H9 (cell line): Measurements from ENCODE around the gene DTNB. TPM values are rescaled to one million over a fixed set of nuclear protein-coding genes. Genes with fewer than 3 reads are reported as not detected.

ENCODE experiments used
- DNase-seq: peaks from one replicate; pipeline ENCODE4 v3.0.0-alpha.2; 2017
- H2AFZ ChIP-seq: one replicate; pipeline ENCODE4 v1.6.1; 2013; ENCODE audit warnings: mild to moderate bottlenecking, low read length, control low read depth, moderate library complexity
- H2AK5ac ChIP-seq: 2 replicates; pipeline ENCODE4 v1.6.1; 2013; ENCODE audit warnings: low read length, control low read depth, mixed read lengths; ENCODE audit not compliant: insufficient read length
- H2BK120ac ChIP-seq: one replicate; pipeline ENCODE4 v1.6.1; 2013; ENCODE audit warnings: low read depth, mild to moderate bottlenecking, low read length, control low read depth, inconsistent platforms; ENCODE audit not compliant: poor library complexity, severe bottlenecking
- H2BK12ac ChIP-seq: 2 replicates; pipeline ENCODE4 v1.6.1; 2013; ENCODE audit warnings: low read length, control low read depth, mixed read lengths, low read depth; ENCODE audit not compliant: insufficient read length
- H2BK15ac ChIP-seq: 2 replicates; pipeline ENCODE4 v1.6.1; 2013; ENCODE audit warnings: low read depth, low read length, control low read depth
- H2BK20ac ChIP-seq: one replicate; pipeline ENCODE4 v1.6.1; 2013; ENCODE audit warnings: low read depth, mild to moderate bottlenecking, low read length, control low read depth, inconsistent platforms; ENCODE audit not compliant: poor library complexity, severe bottlenecking
- H2BK5ac ChIP-seq: 2 replicates; pipeline ENCODE4 v1.6.1; 2013; ENCODE audit warnings: low read length, control low read depth, mixed read lengths; ENCODE audit not compliant: insufficient read length
- H3K14ac ChIP-seq: 2 replicates; pipeline ENCODE4 v1.6.1; 2013; ENCODE audit warnings: low read length, control low read depth; ENCODE audit not compliant: insufficient read depth
- H3K18ac ChIP-seq: 2 replicates; pipeline ENCODE4 v1.6.1; 2013; ENCODE audit warnings: low read depth, mild to moderate bottlenecking, mixed read lengths, low read length, control low read depth; ENCODE audit not compliant: insufficient read length
- H3K23ac ChIP-seq: 2 replicates; pipeline ENCODE4 v1.6.1; 2013; ENCODE audit warnings: low read length, control low read depth, mixed read lengths, low read depth; ENCODE audit not compliant: insufficient read length
- H3K23me2 ChIP-seq: 2 replicates; pipeline ENCODE4 v1.6.1; 2013; ENCODE audit warnings: low read depth, mild to moderate bottlenecking, mixed read lengths, low read length, control low read depth; ENCODE audit not compliant: insufficient read length, poor library complexity, severe bottlenecking
- H3K27ac ChIP-seq: 2 replicates; pipeline ENCODE4 v1.5.1; 2013; ENCODE audit warnings: low read length, control low read depth, mixed read lengths, low read depth; ENCODE audit not compliant: insufficient read length
- H3K27me3 ChIP-seq: 2 replicates; pipeline ENCODE4 v1.6.1; 2013; ENCODE audit warnings: low read length, control low read depth, inconsistent platforms; ENCODE audit not compliant: insufficient read depth
- H3K4ac ChIP-seq: 2 replicates; pipeline ENCODE4 v1.6.1; 2013; ENCODE audit warnings: low read depth, mild to moderate bottlenecking, control low read depth, inconsistent platforms, low read length, moderate library complexity
- H3K4me1 ChIP-seq: 2 replicates; pipeline ENCODE4 v1.6.1; 2013; ENCODE audit warnings: low read length, control low read depth, inconsistent platforms; ENCODE audit not compliant: insufficient read depth
- H3K4me2 ChIP-seq: 2 replicates; pipeline ENCODE4 v1.6.1; 2013; ENCODE audit warnings: low read length, control low read depth, mixed read lengths; ENCODE audit not compliant: insufficient read length, insufficient read depth
- H3K56ac ChIP-seq: 2 replicates; pipeline ENCODE4 v1.6.1; 2013; ENCODE audit warnings: low read depth, mild to moderate bottlenecking, mixed read lengths, low read length, control low read depth; ENCODE audit not compliant: insufficient read length
- H3K79me1 ChIP-seq: 2 replicates; pipeline ENCODE4 v1.6.1; 2013; ENCODE audit warnings: low read depth, mild to moderate bottlenecking, moderate library complexity, low read length, control low read depth, inconsistent platforms; ENCODE audit not compliant: insufficient read depth, poor library complexity, severe bottlenecking
- H3K79me2 ChIP-seq: 2 replicates; pipeline ENCODE4 v1.6.1; 2013; ENCODE audit warnings: low read length, control low read depth, inconsistent platforms; ENCODE audit not compliant: insufficient read depth
- H3K9ac ChIP-seq: 2 replicates; pipeline ENCODE4 v1.6.1; 2013; ENCODE audit warnings: low read length, control low read depth, mixed read lengths; ENCODE audit not compliant: insufficient read length; ENCODE audit errors: extremely low read depth
- H3K9me3 ChIP-seq: one replicate; pipeline ENCODE4 v1.6.1; 2013; ENCODE audit warnings: low read depth, low read length, inconsistent platforms; ENCODE audit not compliant: control insufficient read depth
- H3T11ph ChIP-seq: one replicate; pipeline ENCODE4 v1.6.1; 2013; ENCODE audit warnings: mild to moderate bottlenecking, low read length, control low read depth, inconsistent platforms
- H4K20me1 ChIP-seq: one replicate; pipeline ENCODE4 v1.6.1; 2013; ENCODE audit not compliant: control insufficient read depth, insufficient read length, insufficient read depth
- H4K5ac ChIP-seq: 2 replicates; pipeline ENCODE4 v1.6.1; 2013; ENCODE audit warnings: low read depth, mild to moderate bottlenecking, mixed read lengths, low read length, control low read depth; ENCODE audit not compliant: insufficient read length
- H4K8ac ChIP-seq: replicated peaks from 2 replicates; pipeline ENCODE4 v1.6.1; 2013; ENCODE audit warnings: low read length, control low read depth, mixed read lengths, low read depth; ENCODE audit not compliant: insufficient read length
- H4K91ac ChIP-seq: 2 replicates; pipeline ENCODE4 v1.6.1; 2013; ENCODE audit warnings: low read depth, mild to moderate bottlenecking, moderate library complexity, mixed read lengths, low read length, control low read depth; ENCODE audit not compliant: insufficient read length
- H3K27ac Mint-ChIP-seq, 3 experiments: 2 replicates in 2 of 3; 3 replicates in 1 of 3; pipeline ENCODE4 v1.8.0; 2020 to 2021; ENCODE audit warnings: mixed read lengths in 3 of 3, mild to moderate bottlenecking in 1 of 3, moderate library complexity in 1 of 3
- H3K27me3 Mint-ChIP-seq: 2 replicates; pipeline ENCODE4 v1.8.0; 2021; ENCODE audit warnings: low read depth, mild to moderate bottlenecking, moderate library complexity, mixed read lengths
- H3K36me3 Mint-ChIP-seq, 3 experiments: 2 replicates in 2 of 3; 3 replicates in 1 of 3; pipeline ENCODE4 v1.8.0; 2020 to 2021; ENCODE audit warnings: low read depth in 3 of 3, mixed read lengths in 3 of 3; ENCODE audit not compliant: insufficient read depth in 1 of 3
- H3K4me1 Mint-ChIP-seq, 2 experiments: 2 replicates each; pipeline ENCODE4 v1.8.0; 2020; ENCODE audit warnings: mixed read lengths in 2 of 2
- H3K4me3 Mint-ChIP-seq, 2 experiments: 2 replicates in 1 of 2; 3 replicates in 1 of 2; pipeline ENCODE4 v1.8.0; 2020 to 2021; ENCODE audit warnings: mild to moderate bottlenecking in 2 of 2, mixed read lengths in 2 of 2, moderate library complexity in 1 of 2
- H3K9me3 Mint-ChIP-seq, 2 experiments: 2 replicates in 1 of 2; 3 replicates in 1 of 2; pipeline ENCODE4 v1.8.0; 2020; ENCODE audit warnings: mild to moderate bottlenecking in 2 of 2, mixed read lengths in 2 of 2, moderate library complexity in 1 of 2
- WGBS: extraction: QIAGEN DNeasy Blood & Tissue Kit; methylation state at CpG from one replicate; pipeline ENCODE4 v1.1.7; 2013; ENCODE audit warnings: missing lambda C conversion rate, low lambda C conversion rate, mixed read lengths; ENCODE audit not compliant: insufficient read length; ENCODE audit errors: extremely low coverage; 5-methylcytosine and 5-hydroxymethylcytosine counted together
- total RNA-seq: library from RNA; stranded (reverse); gene quantifications from 2 replicates; pipeline ENCODE4 v1.2.1, GENCODE V29; 2021
- TF ChIP-seq, protein P1 (sequence below): fragments of 200-600 bp; sonication (generic); conservative IDR thresholded peaks from 3 replicates; pipeline ENCODE4 v1.8.0; 2021; ENCODE audit warnings: antibody characterized with exemption, mild to moderate bottlenecking

DTNB gene
- total RNA-seq, 1 experiment from 2014 or later = 26.7 TPM

GRCh38 chr2:25462021-25462420 lies 211.4 kb downstream of the DTNB start:
- no peak overlapping the region for H3K23ac ChIP-seq
- no peak overlapping the region for H3K18ac ChIP-seq
- no peak for DNase-seq
- no peaks in the 10 kb centered on the region for H3K9me3 ChIP-seq
- no peaks in the 10 kb centered on the region for H3K4me1 ChIP-seq
- no peak overlapping the region for H3K14ac ChIP-seq
- H4K20me1 ChIP-seq = no peaks in the 10 kb centered on the region
- no CpG with 5 or more reads among the region's 6 CpGs for WGBS
- no peak overlapping the region for H3T11ph ChIP-seq
- H2BK5ac ChIP-seq = no peak overlapping the region
- H2BK120ac ChIP-seq = no peak overlapping the region
- TF ChIP-seq, protein P1, sequence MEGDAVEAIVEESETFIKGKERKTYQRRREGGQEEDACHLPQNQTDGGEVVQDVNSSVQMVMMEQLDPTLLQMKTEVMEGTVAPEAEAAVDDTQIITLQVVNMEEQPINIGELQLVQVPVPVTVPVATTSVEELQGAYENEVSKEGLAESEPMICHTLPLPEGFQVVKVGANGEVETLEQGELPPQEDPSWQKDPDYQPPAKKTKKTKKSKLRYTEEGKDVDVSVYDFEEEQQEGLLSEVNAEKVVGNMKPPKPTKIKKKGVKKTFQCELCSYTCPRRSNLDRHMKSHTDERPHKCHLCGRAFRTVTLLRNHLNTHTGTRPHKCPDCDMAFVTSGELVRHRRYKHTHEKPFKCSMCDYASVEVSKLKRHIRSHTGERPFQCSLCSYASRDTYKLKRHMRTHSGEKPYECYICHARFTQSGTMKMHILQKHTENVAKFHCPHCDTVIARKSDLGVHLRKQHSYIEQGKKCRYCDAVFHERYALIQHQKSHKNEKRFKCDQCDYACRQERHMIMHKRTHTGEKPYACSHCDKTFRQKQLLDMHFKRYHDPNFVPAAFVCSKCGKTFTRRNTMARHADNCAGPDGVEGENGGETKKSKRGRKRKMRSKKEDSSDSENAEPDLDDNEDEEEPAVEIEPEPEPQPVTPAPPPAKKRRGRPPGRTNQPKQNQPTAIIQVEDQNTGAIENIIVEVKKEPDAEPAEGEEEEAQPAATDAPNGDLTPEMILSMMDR = no peak
- Mint-ChIP-seq H3K36me3 (peaks cover 0 to 8% (median 5%) of the 10 kb centered on the region in 3 experiments; a peak in 4 of 7 replicates), H3K4me1 (no peaks in the 10 kb centered on the region), H3K27ac (peak overlapping the region in 1 of 3 experiments; percentile 74; a peak in 1 of 7 replicates), H3K27me3 (no peaks in the 10 kb centered on the region; the same call in 1 of the 2 replicates), H3K9me3 (no peaks in the 10 kb centered on the region; a peak in 1 of 5 replicates), H3K4me3 (no peak overlapping the region)
- no peak overlapping the region for H3K4me2 ChIP-seq
- no peaks in the 10 kb centered on the region for H3K27me3 ChIP-seq
- no peak overlapping the region for H2BK20ac ChIP-seq
- no peak overlapping the region for H2BK15ac ChIP-seq
- no peak overlapping the region for H3K56ac ChIP-seq
- H3K79me1 ChIP-seq = no peaks in the 10 kb centered on the region
- H2BK12ac ChIP-seq = no peak overlapping the region
- no peak overlapping the region for H4K5ac ChIP-seq
- H3K27ac ChIP-seq = no peak overlapping the region
- no peaks in the 10 kb centered on the region for H3K79me2 ChIP-seq
- H3K9ac ChIP-seq = no peak overlapping the region
- no peak overlapping the region for H4K8ac ChIP-seq
- no peak overlapping the region for H4K91ac ChIP-seq
- no peak overlapping the region for H2AFZ ChIP-seq
- no peaks in the 10 kb centered on the region for H3K23me2 ChIP-seq
- H3K4ac ChIP-seq = no peak overlapping the region
- H2AK5ac ChIP-seq = no peak overlapping the region
